Measurements from ENCODE around the gene HNRNPM. TPM values are rescaled to one million over a fixed set of nuclear protein-coding genes. Genes with fewer than 3 reads are reported as not detected.

Gene HNRNPM
- total and polyA plus RNA-seq, 2 experiments from 2014 or later: 79.1 to 246 TPM

GRCh38 chr19:8532225-8532624, 87.5 kb downstream of the HNRNPM start:
- DNase-seq (ENCODE audit: low read depth in 1 of 2, low spot score in 1 of 2): no peak
- TF ChIP-seq, protein P1, sequence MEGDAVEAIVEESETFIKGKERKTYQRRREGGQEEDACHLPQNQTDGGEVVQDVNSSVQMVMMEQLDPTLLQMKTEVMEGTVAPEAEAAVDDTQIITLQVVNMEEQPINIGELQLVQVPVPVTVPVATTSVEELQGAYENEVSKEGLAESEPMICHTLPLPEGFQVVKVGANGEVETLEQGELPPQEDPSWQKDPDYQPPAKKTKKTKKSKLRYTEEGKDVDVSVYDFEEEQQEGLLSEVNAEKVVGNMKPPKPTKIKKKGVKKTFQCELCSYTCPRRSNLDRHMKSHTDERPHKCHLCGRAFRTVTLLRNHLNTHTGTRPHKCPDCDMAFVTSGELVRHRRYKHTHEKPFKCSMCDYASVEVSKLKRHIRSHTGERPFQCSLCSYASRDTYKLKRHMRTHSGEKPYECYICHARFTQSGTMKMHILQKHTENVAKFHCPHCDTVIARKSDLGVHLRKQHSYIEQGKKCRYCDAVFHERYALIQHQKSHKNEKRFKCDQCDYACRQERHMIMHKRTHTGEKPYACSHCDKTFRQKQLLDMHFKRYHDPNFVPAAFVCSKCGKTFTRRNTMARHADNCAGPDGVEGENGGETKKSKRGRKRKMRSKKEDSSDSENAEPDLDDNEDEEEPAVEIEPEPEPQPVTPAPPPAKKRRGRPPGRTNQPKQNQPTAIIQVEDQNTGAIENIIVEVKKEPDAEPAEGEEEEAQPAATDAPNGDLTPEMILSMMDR (IDR thresholded peaks at IDR 0.05; ENCODE audit: low read depth, low read length): no peak
- Histone ChIP-seq H3K36me3 (no peaks in the 10 kb centered on the region), H3K4me1 (ENCODE audit: low read depth) (no peaks in the 10 kb centered on the region), H3K27me3 (no peaks in the 10 kb centered on the region), H3K27ac (no peak overlapping the region), H3K4me3 (no peak overlapping the region), H3K9me3 (ENCODE audit: low read depth) (no peaks in the 10 kb centered on the region)

DNA sequence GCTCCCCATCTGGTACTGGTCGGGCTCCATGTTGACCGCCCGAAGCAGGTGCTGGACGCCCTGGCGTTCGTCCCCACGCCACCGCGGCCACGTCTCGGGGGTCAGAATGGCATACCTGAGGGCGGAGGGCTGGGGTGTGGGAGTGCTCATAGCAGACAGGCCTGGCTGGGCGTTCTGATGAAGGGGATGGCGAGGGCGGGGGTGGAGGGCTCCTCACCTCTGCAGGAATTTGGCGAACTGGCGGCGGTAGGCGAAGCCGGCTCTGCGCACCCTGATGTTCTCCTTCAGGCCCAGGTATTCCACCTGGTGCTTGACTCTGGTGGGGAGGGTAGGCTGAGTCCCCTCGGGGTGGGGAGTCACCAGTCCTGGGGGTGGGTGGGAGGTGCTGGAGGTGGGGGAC, 91.5 kb downstream of the HNRNPM start:
- no peak for DNase-seq (ENCODE audit: low read depth in 1 of 2, low spot score in 1 of 2)
- H3K4me3 ChIP-seq: no peak overlapping the region
- H3K27me3 ChIP-seq: no peaks in the 10 kb centered on the region
- H3K36me3 ChIP-seq: peaks cover 2% of the 10 kb centered on the region
- H3K4me1 ChIP-seq (ENCODE audit: low read depth): no peaks in the 10 kb centered on the region
- H3K9me3 ChIP-seq (ENCODE audit: low read depth): no peaks in the 10 kb centered on the region
- TF ChIP-seq, protein P1 (IDR thresholded peaks at IDR 0.05; ENCODE audit: low read depth, low read length): no peak
- H3K27ac ChIP-seq: no peak overlapping the region

- Histone ChIP-seq H3K36me3 (peaks cover 2% of the 10 kb centered on the region), H3K4me1 (ENCODE audit: low read depth) (no peaks in the 10 kb centered on the region), H3K4me3 (no peak overlapping the region), H3K9me3 (ENCODE audit: low read depth) (no peaks in the 10 kb centered on the region), H3K27me3 (no peaks in the 10 kb centered on the region), H3K27ac (no peak overlapping the region)
- DNase-seq (ENCODE audit: low read depth in 1 of 2, low spot score in 1 of 2): no peak
- TF ChIP-seq, protein P1 (IDR thresholded peaks at IDR 0.05; ENCODE audit: low read depth, low read length): no peak
Observed at GRCh38 chr19:8537099-8537498, 92.3 kb downstream of the HNRNPM start.

Other genes starting within 250 kb of the HNRNPM start
- gene CERS4, start 235.6 kb upstream of the HNRNPM start, total RNA-seq: 82.7 and 112 TPM in 2 replicates
- gene CERS4, start 235.6 kb upstream of the HNRNPM start, polyA plus RNA-seq: 56.2 and 56.7 TPM in 2 replicates
- gene CD320, start 136.6 kb upstream of the HNRNPM start, total RNA-seq: 87.4 and 94.7 TPM in 2 replicates
- 99.3 and 109 TPM in 2 replicates for gene CD320, start 136.6 kb upstream of the HNRNPM start, polyA plus RNA-seq
- 57.0 and 92.7 TPM in 2 replicates for gene NDUFA7, start 123.6 kb upstream of the HNRNPM start, total RNA-seq
- gene NDUFA7, start 123.6 kb upstream of the HNRNPM start, polyA plus RNA-seq: 218 and 249 TPM in 2 replicates
- 349 and 720 TPM in 2 replicates for gene RPS28, start 123.5 kb upstream of the HNRNPM start, total RNA-seq
- gene RPS28, start 123.5 kb upstream of the HNRNPM start, polyA plus RNA-seq: 569 and 666 TPM in 2 replicates
- 0.56 and 4.0 TPM in 2 replicates for gene KANK3, start 101.7 kb upstream of the HNRNPM start, total RNA-seq
- gene KANK3, start 101.7 kb upstream of the HNRNPM start, polyA plus RNA-seq: 0.72 and 1.8 TPM in 2 replicates
- 2.5 and 3.2 TPM in 2 replicates for gene ANGPTL4, start 80.8 kb upstream of the HNRNPM start, total RNA-seq
- 3.0 and 6.0 TPM in 2 replicates for gene ANGPTL4, start 80.8 kb upstream of the HNRNPM start, polyA plus RNA-seq
- gene RAB11B, start 54.6 kb upstream of the HNRNPM start, total RNA-seq: 51.7 and 58.5 TPM in 2 replicates
- gene RAB11B, start 54.6 kb upstream of the HNRNPM start, polyA plus RNA-seq: 221 and 286 TPM in 2 replicates
- gene MARCHF2, start 31.7 kb upstream of the HNRNPM start, total RNA-seq: 118 and 139 TPM in 2 replicates
- gene MARCHF2, start 31.7 kb upstream of the HNRNPM start, polyA plus RNA-seq: 49.4 and 63.8 TPM in 2 replicates
- 0.33 and 1.2 TPM in 2 replicates for gene PRAM1, start 57.7 kb downstream of the HNRNPM start, total RNA-seq
- gene PRAM1, start 57.7 kb downstream of the HNRNPM start, polyA plus RNA-seq: 0.22 and 1.2 TPM in 2 replicates
- 21.1 and 50.7 TPM in 2 replicates for gene ZNF414, start 69.2 kb downstream of the HNRNPM start, total RNA-seq
- 64.2 and 82.2 TPM in 2 replicates for gene ZNF414, start 69.2 kb downstream of the HNRNPM start, polyA plus RNA-seq
- gene MYO1F, start 132.5 kb downstream of the HNRNPM start, total RNA-seq: 0.03 and 0.18 TPM in 2 replicates
- gene MYO1F, start 132.5 kb downstream of the HNRNPM start, polyA plus RNA-seq: 1.5 and 5.1 TPM in 2 replicates
- gene ADAMTS10, start 165.7 kb downstream of the HNRNPM start, total RNA-seq: 49.3 and 93.9 TPM in 2 replicates
- 27.7 and 35.6 TPM in 2 replicates for gene ADAMTS10, start 165.7 kb downstream of the HNRNPM start, polyA plus RNA-seq
- gene NFILZ, start 185.7 kb downstream of the HNRNPM start, total RNA-seq: not detected in 2 replicates
- not detected in 2 replicates for gene NFILZ, start 185.7 kb downstream of the HNRNPM start, polyA plus RNA-seq